Peyer's patch (tissue), 4 donors: Measurements from ENCODE around the gene CAP2. TPM values are rescaled to one million over a fixed set of nuclear protein-coding genes. Genes with fewer than 3 reads are reported as not detected.

ENCODE experiments used
- DNase-seq, 3 donors: peaks; one replicate each; pipeline ENCODE4 v3.0.0-alpha.2; 2017 to 2019
- H3K27ac ChIP-seq, 4 donors: fragments of 200-600 bp; sonication (generic); one replicate each; pipeline ENCODE4 v1.5.1; 2016 to 2019
- H3K27me3 ChIP-seq, 2 donors: fragments of 200-600 bp; sonication (generic); one replicate each; pipeline ENCODE4 v1.5.1; 2019
- H3K36me3 ChIP-seq, 3 donors: fragments of 200-600 bp; sonication (generic); one replicate each; pipeline ENCODE4 v1.5.1; 2016 to 2019
- H3K4me1 ChIP-seq, 4 donors: fragments of 200-600 bp; sonication (generic); one replicate each; pipeline ENCODE4 v1.5.1; 2016 to 2019
- H3K4me3 ChIP-seq, 4 donors: fragments of 200-600 bp; sonication (generic); 1 replicate in 3 of 4; 2 replicates in 1 of 4; pipeline ENCODE4 v1.5.1; 2016 to 2019; ENCODE audit warnings: mild to moderate bottlenecking in 1 of 4
- H3K9me3 ChIP-seq, 4 donors: fragments of 200-600 bp; sonication (generic); one replicate each; pipeline ENCODE4 v1.5.1; 2016 to 2019; ENCODE audit warnings: mild to moderate bottlenecking in 1 of 4
- CTCF ChIP-seq, 6 experiments: fragments of 450-650 bp in 4 of 6; fragments of 200-600 bp in 2 of 6; sonication (generic) in 1 of 6; IDR thresholded peaks; one replicate each; pipeline ENCODE4 v1.5.1; 2017 to 2019; ENCODE audit warnings: antibody characterized with exemption in 6 of 6, mild to moderate bottlenecking in 3 of 6, moderate library complexity in 1 of 6
- POLR2A ChIP-seq, 2 donors: fragments of 450-650 bp; IDR thresholded peaks; one replicate each; pipeline ENCODE4 v1.5.1; 2017; ENCODE audit warnings: antibody characterized with exemption in 2 of 2, mild to moderate bottlenecking in 2 of 2, moderate library complexity in 2 of 2
- total RNA-seq, 4 donors: library from RNA; depleted of rRNA; stranded (reverse); fragments of >200 nt; gene quantifications; one replicate each; pipeline ENCODE4 v1.1.0, GENCODE V29; 2016

The CAP2 gene
- total RNA-seq, 4 donors from 2014 or later: 1.7 to 3.2 (median 2.4) TPM

GRCh38 chr6:17494177-17494576 lies 100.8 kb downstream of the CAP2 start:
- Histone ChIP-seq H3K9me3 (no peaks in the 10 kb centered on the region), H3K27me3 (no peaks in the 10 kb centered on the region), H3K36me3 (no peaks in the 10 kb centered on the region), H3K4me1 (peaks cover 0 to 16% (median 0%) of the 10 kb centered on the region in 4 donors), H3K4me3 (no peak overlapping the region), H3K27ac (peak overlapping the region in 1 of 4 donors; percentile 30)
- DNase-seq: no peak
- TF ChIP-seq CTCF (IDR thresholded peaks at IDR 0.05): no peak
- no peak for TF ChIP-seq POLR2A (IDR thresholded peaks at IDR 0.05)

GRCh38 chr6:17494919-17495318 lies 101.5 kb downstream of the CAP2 start:
- Histone ChIP-seq H3K36me3 (no peaks in the 10 kb centered on the region), H3K4me3 (no peak overlapping the region), H3K4me1 (peaks cover 0 to 16% (median 0%) of the 10 kb centered on the region in 4 donors), H3K9me3 (no peaks in the 10 kb centered on the region), H3K27me3 (no peaks in the 10 kb centered on the region), H3K27ac (no peak overlapping the region)
- no peak for TF ChIP-seq CTCF (IDR thresholded peaks at IDR 0.05)
- no peak for TF ChIP-seq POLR2A (IDR thresholded peaks at IDR 0.05)
- no peak for DNase-seq

- Histone ChIP-seq H3K36me3 (no peaks in the 10 kb centered on the region), H3K27me3 (no peaks in the 10 kb centered on the region), H3K9me3 (no peaks in the 10 kb centered on the region), H3K4me3 (no peak overlapping the region), H3K4me1 (peaks cover 0 to 1% (median 0%) of the 10 kb centered on the region in 4 donors), H3K27ac (no peak overlapping the region)
- no peak for TF ChIP-seq CTCF (IDR thresholded peaks at IDR 0.05)
- no peak for TF ChIP-seq POLR2A (IDR thresholded peaks at IDR 0.05)
- no peak for DNase-seq
Measured at GRCh38 chr6:17497535-17498095, 104.2 kb downstream of the CAP2 start.

- Histone ChIP-seq H3K27me3 (no peaks in the 10 kb centered on the region), H3K9me3 (no peaks in the 10 kb centered on the region), H3K4me1 (no peaks in the 10 kb centered on the region), H3K4me3 (no peak overlapping the region), H3K27ac (no peak overlapping the region), H3K36me3 (no peaks in the 10 kb centered on the region)
- DNase-seq: no peak
- TF ChIP-seq CTCF (IDR thresholded peaks at IDR 0.05) (no peak), POLR2A (IDR thresholded peaks at IDR 0.05) (no peak)
Measured at GRCh38 chr6:17501442-17501841, 108.0 kb downstream of the CAP2 start.

GRCh38 chr6:17501982-17502704 lies 108.7 kb downstream of the CAP2 start:
- Histone ChIP-seq H3K4me1 (no peaks in the 10 kb centered on the region), H3K4me3 (no peak overlapping the region), H3K27me3 (no peaks in the 10 kb centered on the region), H3K9me3 (no peaks in the 10 kb centered on the region), H3K27ac (no peak overlapping the region), H3K36me3 (no peaks in the 10 kb centered on the region)
- DNase-seq: no peak
- TF ChIP-seq CTCF (IDR thresholded peaks at IDR 0.05) (no peak), POLR2A (IDR thresholded peaks at IDR 0.05) (no peak)
